Measurements from ENCODE around the gene EPHX1.

DNA sequence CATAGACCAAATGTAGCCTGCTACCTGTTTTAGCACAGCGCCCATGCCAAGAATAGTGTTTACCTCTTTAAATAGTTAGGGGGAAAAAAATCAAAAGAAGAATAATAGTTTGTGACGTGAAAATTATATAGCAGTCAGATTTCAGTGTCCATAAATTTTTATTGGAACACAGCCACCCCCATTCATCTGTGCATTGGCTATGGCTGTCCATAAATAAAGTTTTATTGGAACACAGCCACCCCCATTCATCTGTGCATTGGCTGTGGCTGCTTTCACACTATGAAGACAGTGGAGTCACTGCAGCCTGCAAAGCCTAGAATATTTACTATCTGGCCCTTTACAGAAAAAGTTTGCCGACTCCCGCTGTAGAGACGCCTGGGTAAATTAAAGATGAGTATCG lies 20.9 kb downstream of the EPHX1 start:
- TF ChIP-seq, protein P1, sequence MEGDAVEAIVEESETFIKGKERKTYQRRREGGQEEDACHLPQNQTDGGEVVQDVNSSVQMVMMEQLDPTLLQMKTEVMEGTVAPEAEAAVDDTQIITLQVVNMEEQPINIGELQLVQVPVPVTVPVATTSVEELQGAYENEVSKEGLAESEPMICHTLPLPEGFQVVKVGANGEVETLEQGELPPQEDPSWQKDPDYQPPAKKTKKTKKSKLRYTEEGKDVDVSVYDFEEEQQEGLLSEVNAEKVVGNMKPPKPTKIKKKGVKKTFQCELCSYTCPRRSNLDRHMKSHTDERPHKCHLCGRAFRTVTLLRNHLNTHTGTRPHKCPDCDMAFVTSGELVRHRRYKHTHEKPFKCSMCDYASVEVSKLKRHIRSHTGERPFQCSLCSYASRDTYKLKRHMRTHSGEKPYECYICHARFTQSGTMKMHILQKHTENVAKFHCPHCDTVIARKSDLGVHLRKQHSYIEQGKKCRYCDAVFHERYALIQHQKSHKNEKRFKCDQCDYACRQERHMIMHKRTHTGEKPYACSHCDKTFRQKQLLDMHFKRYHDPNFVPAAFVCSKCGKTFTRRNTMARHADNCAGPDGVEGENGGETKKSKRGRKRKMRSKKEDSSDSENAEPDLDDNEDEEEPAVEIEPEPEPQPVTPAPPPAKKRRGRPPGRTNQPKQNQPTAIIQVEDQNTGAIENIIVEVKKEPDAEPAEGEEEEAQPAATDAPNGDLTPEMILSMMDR (IDR thresholded peaks at IDR 0.05; ENCODE audit: insufficient read depth, low read depth, low read length) = no peak
- TF ChIP-seq EZH2 (IDR thresholded peaks at IDR 0.05; ENCODE audit: insufficient read depth, low read length) = no peak
